K562 treated with DMSO at 1 percent for 12 hours (cell line): ENCODE results near the gene PTPRH. TPM values are rescaled to one million over a fixed set of nuclear protein-coding genes. Genes with fewer than 3 reads are reported as not detected.

Source experiments
- total RNA-seq: library from RNA; unstranded; fragments of 300-600 nt; gene quantifications from 2 replicates; pipeline ENCODE4 v1.2.3, GENCODE V29; 2022; ENCODE audit not compliant: insufficient read depth

The PTPRH gene
- total RNA-seq = 21.5 and 35.6 TPM in 2 replicates

GRCh38 chr19:55208880-55209692 is at the start of gene PTPRH:
PTPRH (minus strand) TSS chr19:55209501; CDS start chr19:55209433, 68 bp downstream.

DNA sequence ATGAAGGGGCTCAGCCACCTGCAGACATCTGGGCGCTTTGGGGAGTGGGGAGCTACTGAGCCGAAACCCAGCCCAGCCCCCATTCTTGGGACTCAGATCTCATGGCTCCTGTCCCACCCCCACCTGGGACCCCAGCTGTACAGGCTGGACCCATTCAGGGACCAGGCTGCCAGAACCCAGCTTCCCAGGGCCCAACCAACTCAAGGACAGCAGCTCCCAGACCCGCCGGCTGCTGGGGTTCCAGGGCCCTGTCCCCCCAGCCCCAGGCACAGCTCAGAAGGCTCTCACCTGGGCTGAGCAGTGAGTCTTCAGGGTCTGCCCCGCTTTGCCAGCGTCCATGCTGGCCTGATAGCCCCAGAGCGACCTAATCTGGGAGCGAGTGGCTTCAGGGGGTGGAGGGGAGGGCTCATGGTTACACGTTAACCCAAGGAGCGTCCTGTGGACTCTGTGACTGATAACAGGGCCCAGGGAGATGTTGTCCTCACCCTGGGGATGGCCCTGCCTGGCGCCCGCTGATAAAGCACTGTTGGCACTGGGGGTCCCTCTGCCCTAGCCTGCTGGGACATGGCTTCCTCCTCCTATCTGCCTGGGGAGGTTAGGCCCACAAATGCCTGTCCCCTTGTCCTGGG is 19.2 kb upstream of the PTPRH start, which contains the start of gene TMEM86B:
Gene TMEM86B (minus strand): TSS at position 361 of the 629 bp plus-strand sequence. CDS start 22 bp downstream, at position 339.

GRCh38 chr19:55179606-55180484 is 29.5 kb downstream of the PTPRH start, which contains the start of gene SYT5:
SYT5 (minus strand) TSS chr19:55180289; CDS start chr19:55179041, 1,248 bp downstream.

DNA sequence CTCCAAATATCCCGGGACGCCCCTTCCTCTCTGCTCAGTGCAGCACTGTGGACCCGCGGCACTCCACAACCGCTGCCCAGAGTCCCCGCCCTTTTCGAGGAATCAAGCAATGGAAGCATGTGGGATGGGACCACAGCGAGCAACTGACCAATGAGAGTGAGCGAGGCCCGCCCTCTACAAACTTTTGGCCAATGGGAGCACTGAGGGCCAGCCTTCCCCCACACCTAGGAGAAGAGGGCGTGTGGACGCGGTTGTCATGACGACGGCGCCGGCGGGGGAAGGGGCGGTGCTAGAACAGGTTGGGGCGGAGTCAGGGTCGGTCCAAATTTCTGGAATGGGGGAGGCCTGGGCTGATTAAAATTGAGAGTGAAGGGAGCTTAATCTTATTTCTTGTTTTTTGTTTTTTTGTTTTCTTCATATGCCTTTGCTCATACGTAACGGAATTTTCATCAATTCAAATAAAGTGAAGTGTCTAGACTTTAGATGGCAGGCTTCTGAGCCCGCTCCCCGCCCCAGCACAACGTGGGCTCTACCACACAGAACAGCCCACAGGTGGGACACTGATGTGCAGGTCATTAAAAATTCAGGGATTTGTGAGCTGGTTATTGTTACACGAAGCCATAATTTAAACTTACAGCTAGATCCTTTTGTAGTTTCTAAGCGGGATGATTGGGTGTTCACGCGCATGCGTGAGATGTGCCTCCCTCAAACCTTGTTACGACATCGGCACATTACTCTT is 42.6 kb downstream of the PTPRH start, which contains the start of gene DNAAF3:
Gene DNAAF3 (minus strand): TSS at position 84 of the 739 bp plus-strand sequence. CDS start 200 bp downstream, outside the sequence.

GRCh38 chr19:55157064-55157908 is 52.0 kb downstream of the PTPRH start, which contains the start of gene TNNI3:
TNNI3 (minus strand) TSS chr19:55157732; CDS start chr19:55157589, 143 bp downstream.

GRCh38 chr19:55149078-55150003 is 60.0 kb downstream of the PTPRH start, which contains the start of gene TNNT1:
TNNT1 (minus strand) TSS chr19:55149206; CDS start chr19:55147157, 2,049 bp downstream.

Other genes with a start within 250 kb of the PTPRH start
- 21.9 and 41.0 TPM in 2 replicates for gene NLRP2, start 243.1 kb downstream of the PTPRH start, total RNA-seq
- gene GP6, start 171.2 kb downstream of the PTPRH start, total RNA-seq = 0.97 and 1.4 TPM in 2 replicates
- gene RDH13, start 146.4 kb downstream of the PTPRH start, total RNA-seq = 20.5 and 29.5 TPM in 2 replicates
- 15.4 and 16.9 TPM in 2 replicates for gene EPS8L1, start 133.6 kb downstream of the PTPRH start, total RNA-seq
- 85.5 and 96.1 TPM in 2 replicates for gene PPP1R12C, start 91.9 kb downstream of the PTPRH start, total RNA-seq
- gene TNNT1, start 60.3 kb downstream of the PTPRH start, total RNA-seq = 273 and 285 TPM in 2 replicates
- 40.1 and 85.1 TPM in 2 replicates for gene TNNI3, start 51.8 kb downstream of the PTPRH start, total RNA-seq
- 10.1 and 13.7 TPM in 2 replicates for gene DNAAF3, start 42.9 kb downstream of the PTPRH start, total RNA-seq
- gene SYT5, start 29.2 kb downstream of the PTPRH start, total RNA-seq = 1.7 and 2.5 TPM in 2 replicates
- gene TMEM86B, start 19.3 kb upstream of the PTPRH start, total RNA-seq = 11.5 and 15.2 TPM in 2 replicates
- 46.2 and 90.6 TPM in 2 replicates for gene PPP6R1, start 49.5 kb upstream of the PTPRH start, total RNA-seq
- gene HSPBP1, start 70.6 kb upstream of the PTPRH start, total RNA-seq = 58.4 and 81.1 TPM in 2 replicates
- gene BRSK1, start 74.5 kb upstream of the PTPRH start, total RNA-seq = 4.5 and 10.7 TPM in 2 replicates
- gene TMEM150B, start 115.8 kb upstream of the PTPRH start, total RNA-seq = 2.9 and 5.4 TPM in 2 replicates
- 51.9 and 64.6 TPM in 2 replicates for gene KMT5C, start 130.4 kb upstream of the PTPRH start, total RNA-seq
- 0.33 and 0.78 TPM in 2 replicates for gene COX6B2, start 145.2 kb upstream of the PTPRH start, total RNA-seq
- gene GARIN5B, start 153.8 kb upstream of the PTPRH start, total RNA-seq = not detected in 2 replicates
- not detected in 2 replicates for gene IL11, start 161.0 kb upstream of the PTPRH start, total RNA-seq
- gene TMEM190, start 167.3 kb upstream of the PTPRH start, total RNA-seq = not detected in 2 replicates
- 13.7 and 15.5 TPM in 2 replicates for gene TMEM238, start 174.8 kb upstream of the PTPRH start, total RNA-seq
- gene RPL28, start 176.4 kb upstream of the PTPRH start, total RNA-seq = 3,491 and 4,700 TPM in 2 replicates
- 348 and 598 TPM in 2 replicates for gene UBE2S, start 198.3 kb upstream of the PTPRH start, total RNA-seq
- 0.17 TPM in 1 of 2 replicates, not detected in the other for gene SHISA7, start 233.8 kb upstream of the PTPRH start, total RNA-seq